GM20000 (cell line): ENCODE measurements around the gene SDHAF1.
A peak's percentile ranks its signal among the peaks of the same experiment; 100 is the strongest.

Experiments used
- DNase-seq: peaks from one replicate; pipeline ENCODE4 v3.0.0; 2012; ENCODE audit warnings: low spot score
- TF ChIP-seq, protein P1 (sequence below): IDR thresholded peaks from 2 replicates; pipeline ENCODE4 v1.5.1; 2012; ENCODE audit warnings: mild to moderate bottlenecking, control low read depth; ENCODE audit errors: extremely low read depth, missing control alignments

The SDHAF1 gene

DNA sequence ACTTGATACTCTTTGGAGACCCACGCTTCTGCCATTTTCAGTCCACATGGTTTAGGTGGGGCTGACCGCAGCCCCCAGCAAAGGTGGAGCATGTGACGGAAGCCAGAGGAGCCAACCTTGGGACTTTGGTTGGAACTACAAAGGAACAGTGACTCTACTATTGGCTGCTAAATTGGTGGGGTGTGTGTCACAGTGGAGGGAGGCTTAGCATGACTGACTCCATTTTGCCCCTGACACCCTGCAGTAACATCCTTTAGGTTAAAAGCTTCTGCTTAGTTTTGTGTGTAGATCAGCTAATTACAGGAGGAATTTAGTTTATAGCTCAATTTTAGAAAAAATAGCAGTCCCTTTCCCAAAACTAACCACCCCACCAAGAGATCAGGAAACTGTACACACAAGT is 6.6 kb downstream of the SDHAF1 start:
- TF ChIP-seq, protein P1, sequence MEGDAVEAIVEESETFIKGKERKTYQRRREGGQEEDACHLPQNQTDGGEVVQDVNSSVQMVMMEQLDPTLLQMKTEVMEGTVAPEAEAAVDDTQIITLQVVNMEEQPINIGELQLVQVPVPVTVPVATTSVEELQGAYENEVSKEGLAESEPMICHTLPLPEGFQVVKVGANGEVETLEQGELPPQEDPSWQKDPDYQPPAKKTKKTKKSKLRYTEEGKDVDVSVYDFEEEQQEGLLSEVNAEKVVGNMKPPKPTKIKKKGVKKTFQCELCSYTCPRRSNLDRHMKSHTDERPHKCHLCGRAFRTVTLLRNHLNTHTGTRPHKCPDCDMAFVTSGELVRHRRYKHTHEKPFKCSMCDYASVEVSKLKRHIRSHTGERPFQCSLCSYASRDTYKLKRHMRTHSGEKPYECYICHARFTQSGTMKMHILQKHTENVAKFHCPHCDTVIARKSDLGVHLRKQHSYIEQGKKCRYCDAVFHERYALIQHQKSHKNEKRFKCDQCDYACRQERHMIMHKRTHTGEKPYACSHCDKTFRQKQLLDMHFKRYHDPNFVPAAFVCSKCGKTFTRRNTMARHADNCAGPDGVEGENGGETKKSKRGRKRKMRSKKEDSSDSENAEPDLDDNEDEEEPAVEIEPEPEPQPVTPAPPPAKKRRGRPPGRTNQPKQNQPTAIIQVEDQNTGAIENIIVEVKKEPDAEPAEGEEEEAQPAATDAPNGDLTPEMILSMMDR = no peak
- DNase-seq = no peak

GRCh38 chr19:36003284-36003683 is 8.3 kb downstream of the SDHAF1 start:
- TF ChIP-seq, protein P1 = no peak
- no peak for DNase-seq

DNA sequence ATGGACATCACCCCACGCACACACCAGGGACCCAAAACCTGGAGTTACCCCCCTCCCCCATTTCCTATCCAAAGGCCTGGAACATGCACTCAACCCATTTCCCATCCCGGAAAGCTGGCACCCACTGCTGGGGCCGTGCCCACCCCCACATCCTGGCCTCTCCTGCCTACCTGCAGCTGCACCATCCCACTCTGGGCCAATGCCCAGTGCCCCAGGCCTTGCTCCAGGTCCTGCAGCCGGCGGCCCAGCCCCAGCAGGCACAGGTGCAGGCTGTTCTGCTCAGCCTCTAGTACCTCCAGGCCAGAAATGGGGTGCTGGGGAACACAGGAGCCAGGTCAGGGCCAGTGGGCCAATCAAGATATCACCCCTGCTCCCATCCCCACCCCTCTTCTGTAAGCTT is 12.0 kb downstream of the SDHAF1 start:
- no peak for DNase-seq
- TF ChIP-seq, protein P1 = no peak

DNA sequence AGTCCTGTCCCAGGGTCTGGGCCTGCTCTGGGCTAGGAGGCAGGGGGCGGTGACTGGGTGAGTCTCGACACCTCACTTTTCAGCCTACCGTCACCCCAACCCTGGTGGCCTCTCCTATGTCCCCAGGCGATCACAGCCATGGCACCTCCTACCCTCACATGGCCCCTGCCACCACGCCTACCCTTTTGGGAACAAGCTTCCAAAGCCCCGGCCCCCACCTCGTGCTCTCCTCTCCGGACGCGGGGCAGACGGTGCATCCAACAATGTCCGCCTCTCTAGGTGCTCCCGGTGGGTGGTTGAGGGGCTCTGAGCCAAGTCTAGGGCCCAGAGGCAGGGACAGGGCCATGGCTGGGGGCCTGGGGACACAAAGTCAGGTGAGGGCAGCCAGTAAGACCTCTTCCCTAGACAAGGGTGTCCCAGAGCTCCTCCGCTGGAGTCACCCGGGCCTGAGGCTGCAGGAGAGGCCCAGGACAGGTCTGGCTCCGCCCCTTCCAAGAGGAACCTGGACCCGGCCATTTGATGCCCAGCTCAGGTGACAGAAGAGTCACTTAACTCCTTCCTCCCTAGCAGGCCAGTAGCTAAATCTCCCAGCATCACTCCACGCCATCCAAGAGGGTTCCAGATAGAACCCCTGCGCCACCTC is 13.5 kb downstream of the SDHAF1 start, which contains the start of gene SYNE4:
TSS of gene SYNE4 (minus strand) at position 478 of the 643 bp plus-strand sequence. CDS start at position 346, 132 bp downstream.
- no peak for DNase-seq
- TF ChIP-seq, protein P1 = no peak

DNA sequence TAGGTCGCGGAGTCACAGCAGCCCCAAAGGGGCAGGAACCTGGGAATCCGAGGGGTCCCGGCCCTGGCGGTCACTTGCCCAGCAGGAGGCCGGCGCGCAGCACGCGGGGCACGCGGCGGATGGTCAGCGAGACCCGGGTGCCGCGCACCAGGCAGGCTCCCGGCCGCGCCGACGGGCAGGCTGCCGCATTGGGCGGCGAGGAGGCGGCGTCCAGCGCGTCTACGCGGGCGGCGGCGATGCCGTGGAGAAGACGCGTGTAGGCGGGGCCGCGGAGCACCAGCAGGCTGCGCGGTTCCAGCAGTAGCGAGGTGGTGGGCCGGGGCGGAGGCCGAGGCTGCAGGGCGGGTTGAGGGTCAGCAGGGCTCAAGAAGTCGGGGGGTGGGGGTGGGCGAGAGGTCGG is 14.2 kb downstream of the SDHAF1 start:
- DNase-seq = peak; percentile 83

DNA sequence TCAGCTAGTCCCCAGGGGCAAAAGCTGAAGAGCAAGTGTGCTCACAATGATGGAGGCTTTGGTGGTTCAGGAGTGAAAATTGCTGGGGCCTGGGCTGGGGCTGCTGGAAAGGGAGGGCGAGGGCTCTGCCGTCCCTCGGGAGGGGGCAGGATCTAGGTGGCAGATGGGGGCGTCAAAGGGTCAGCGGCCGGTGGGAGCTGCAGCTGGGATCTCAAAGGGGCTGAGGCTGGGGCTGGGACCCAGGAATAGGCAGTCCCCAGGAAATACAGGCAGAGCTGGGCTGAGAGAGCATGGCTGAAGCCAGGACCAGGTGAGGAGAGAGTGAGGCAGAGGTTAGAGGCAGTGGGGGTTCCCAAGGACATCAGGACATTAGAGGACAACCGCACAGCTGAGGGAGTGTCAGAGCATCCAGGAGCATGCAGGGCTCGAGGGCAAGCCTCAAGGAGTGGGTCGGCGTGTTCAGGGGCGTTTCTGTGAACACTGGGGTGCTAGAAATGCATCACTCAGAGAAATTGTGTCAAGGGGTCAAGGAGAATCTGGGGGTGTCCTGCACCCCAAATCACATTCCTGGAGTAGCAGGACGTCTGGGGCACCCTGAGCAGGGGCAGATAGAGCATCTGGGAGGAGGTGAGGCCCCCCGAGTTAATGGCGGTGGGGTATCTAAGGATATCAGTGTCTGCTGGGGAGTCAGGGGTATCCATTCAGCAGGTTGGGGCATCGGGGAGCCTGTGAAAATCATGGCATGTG is 14.8 kb downstream of the SDHAF1 start:
- no peak for DNase-seq
- TF ChIP-seq, protein P1 = no peak

More for the DNA sequence above, 14.2 kb downstream of the SDHAF1 start:
- TF ChIP-seq, protein P1 = no peak

DNA sequence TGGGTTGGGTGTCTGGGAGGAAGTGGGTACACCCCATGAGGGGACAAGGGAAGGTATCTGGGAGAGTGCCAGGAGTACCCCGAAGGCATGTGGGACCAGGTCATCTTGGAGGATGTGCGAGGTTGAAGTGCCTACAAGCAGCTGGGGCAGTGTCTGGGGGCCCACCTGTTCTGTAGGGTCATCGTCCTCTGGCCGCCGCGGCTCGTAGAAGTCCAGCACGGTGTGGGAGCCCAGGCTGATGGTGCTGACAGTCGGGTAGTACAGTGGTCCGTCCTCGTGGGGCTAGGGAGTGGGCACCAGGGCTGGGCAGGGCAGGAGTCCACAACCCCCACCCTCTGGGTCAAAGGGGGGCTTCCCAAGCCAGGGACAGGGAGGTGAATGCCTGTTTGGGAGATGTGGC is 15.4 kb downstream of the SDHAF1 start:
- TF ChIP-seq, protein P1 = no peak
- DNase-seq = no peak
